Dermis blood vessel endothelial cell (primary cell): Measurements from ENCODE around the gene KCNAB2. TPM values are rescaled to one million over a fixed set of nuclear protein-coding genes. Genes with fewer than 3 reads are reported as not detected.
A peak's percentile ranks its signal among the peaks of the same experiment; 100 is the strongest.

ENCODE experiments used
- DNase-seq: peaks from one replicate; pipeline ENCODE4 v3.0.0; 2010
- total RNA-seq: library from RNA; depleted of rRNA; stranded (reverse); fragments of >200 nt; gene quantifications from 2 replicates; pipeline ENCODE4 v1.2.3, GENCODE V29; 2014

KCNAB2 gene
- total RNA-seq, 1 donor from 2014 or later = 2.9 TPM

DNA sequence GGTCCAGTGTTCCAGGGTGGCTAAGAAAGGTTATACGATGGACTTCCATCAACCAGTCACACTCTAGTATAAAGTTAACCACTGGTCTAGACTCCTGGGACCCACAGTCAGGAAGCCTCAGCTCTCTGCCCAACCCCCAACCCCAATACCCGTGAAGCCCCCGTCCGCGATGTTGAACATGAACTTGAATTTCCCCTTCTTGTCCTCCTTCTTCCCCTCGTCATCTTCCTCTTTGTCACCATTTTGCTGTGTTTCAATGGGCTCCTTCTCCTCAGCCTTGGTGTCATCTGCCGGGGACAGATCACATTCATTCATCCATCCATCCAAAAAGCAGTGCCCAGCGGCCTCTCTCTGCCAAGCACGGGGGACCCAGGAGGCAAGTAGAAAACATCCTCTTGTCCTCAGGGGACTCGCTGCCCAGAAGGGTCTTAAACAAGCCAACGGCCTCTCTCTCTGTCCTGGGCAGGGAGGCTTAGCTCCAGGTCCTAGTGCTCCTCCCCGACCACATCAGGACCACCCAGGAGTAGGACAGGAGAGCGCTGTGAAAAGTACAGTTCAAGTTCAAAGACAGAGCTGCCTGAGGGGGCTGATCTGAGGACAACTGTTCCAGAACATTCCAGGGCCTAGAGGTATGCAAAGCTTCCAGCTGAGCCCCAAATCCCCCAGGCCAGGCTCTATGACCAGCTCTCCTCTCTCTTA lies 66.5 kb downstream of the KCNAB2 start:
- DNase-seq = no peak

- no peak for DNase-seq
Observed at GRCh38 chr1:6112690-6113005, 67.0 kb downstream of the KCNAB2 start.

DNA sequence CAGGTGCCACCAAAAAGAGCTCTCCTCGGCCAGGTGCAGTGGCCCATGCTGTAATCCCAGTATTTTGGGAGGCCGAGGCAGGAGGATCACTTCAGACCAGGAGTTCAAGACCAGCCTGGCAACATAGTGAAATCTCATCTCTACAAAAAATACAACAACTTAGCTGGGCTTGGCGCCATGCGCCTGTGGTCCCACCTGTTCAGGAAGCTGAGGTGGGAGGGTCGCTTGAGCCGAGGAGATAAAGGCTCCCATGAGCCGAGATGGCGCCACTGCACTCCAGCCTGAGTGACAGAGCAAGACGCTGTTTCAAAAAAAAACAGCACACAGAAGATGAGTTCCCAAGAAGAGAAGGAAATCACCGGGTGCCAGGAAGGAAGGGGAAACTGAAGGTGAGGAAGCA lies 67.4 kb downstream of the KCNAB2 start:
- DNase-seq = no peak

- DNase-seq = no peak
Observed at GRCh38 chr1:6113745-6114144, 68.1 kb downstream of the KCNAB2 start.

DNA sequence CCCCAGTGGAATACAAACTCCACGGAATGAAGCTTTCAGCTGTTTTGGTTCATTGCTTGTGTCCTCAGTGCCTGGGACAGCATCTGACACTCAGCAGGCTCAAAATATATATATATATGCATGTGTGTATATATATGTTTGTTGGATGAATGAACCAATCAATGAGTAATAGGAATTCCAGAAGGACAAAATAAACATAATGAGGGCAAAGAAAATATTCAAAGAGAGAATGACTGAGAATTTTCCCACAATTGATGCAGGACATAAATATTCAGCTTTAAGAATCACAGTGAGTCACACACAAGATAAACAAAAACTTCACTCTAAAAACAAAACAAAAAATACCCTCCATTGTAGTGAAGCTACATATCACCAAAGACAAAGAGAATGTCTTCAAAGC lies 70.4 kb downstream of the KCNAB2 start:
- DNase-seq = no peak

GRCh38 chr1:6117064-6117463 lies 71.4 kb downstream of the KCNAB2 start:
- no peak for DNase-seq

DNA sequence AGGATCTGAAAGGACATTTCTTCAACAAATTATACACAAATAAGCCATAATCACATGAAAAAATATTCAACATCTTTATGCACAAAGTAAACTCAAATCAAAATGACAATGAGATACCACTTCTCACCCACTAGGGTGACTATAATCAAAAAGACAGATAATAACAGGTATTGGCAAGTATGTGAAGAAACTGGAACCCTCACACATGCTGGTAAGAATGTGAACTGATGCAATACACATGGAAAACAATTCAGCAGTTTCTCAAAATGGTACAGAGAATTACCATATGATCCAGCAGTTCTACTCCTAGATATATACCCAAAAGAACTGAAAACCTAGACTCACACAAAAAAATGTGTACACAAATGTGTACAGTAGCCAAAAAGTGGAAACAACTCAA lies 71.9 kb downstream of the KCNAB2 start:
- DNase-seq = no peak

DNA sequence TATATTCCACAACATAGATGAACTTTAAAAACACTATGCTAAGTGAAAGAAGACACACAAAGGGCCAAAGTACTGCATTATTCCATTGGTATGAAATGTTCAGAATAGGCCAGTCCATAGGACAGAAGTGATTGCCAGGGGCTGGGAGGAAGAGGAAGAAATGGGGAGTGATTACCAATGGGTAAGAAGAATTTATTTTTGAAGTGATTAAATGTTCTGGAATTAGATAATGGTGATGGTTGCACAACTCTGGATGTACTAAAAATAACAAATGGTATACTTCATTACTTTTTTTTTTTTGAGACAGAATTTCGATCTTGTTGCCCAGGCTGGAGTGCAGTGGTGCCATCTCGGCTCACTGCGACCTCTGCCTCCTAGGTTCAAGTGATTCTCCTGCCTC lies 72.7 kb downstream of the KCNAB2 start:
- no peak for DNase-seq

- DNase-seq = no peak
Observed at GRCh38 chr1:6121021-6121421, 75.3 kb downstream of the KCNAB2 start.

GRCh38 chr1:6121651-6122370 lies 76.1 kb downstream of the KCNAB2 start:
- no peak for DNase-seq

GRCh38 chr1:6123083-6123482 lies 77.4 kb downstream of the KCNAB2 start:
- no peak for DNase-seq

- no peak for DNase-seq
Observed at GRCh38 chr1:6123816-6124215, 78.1 kb downstream of the KCNAB2 start.

DNA sequence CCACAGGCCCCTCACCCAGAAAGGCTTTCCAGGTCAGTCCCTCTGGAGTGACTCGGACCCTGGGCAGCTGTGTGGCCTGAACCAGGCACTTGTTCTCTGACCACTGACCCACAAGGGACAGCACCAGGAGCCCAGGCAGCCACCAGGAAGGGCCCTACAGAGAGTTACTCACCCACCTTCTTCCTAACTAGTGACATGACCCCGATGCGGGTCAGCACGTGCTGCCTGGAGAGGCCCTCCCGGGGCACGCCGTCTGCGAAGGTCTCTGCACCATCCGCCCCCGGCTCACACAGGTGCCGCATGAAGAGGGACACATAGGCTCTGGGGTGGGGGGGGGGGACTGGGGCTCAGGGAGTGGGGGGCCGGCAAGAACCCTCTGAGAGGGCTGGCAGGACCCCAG lies 78.7 kb downstream of the KCNAB2 start:
- DNase-seq = no peak

DNA sequence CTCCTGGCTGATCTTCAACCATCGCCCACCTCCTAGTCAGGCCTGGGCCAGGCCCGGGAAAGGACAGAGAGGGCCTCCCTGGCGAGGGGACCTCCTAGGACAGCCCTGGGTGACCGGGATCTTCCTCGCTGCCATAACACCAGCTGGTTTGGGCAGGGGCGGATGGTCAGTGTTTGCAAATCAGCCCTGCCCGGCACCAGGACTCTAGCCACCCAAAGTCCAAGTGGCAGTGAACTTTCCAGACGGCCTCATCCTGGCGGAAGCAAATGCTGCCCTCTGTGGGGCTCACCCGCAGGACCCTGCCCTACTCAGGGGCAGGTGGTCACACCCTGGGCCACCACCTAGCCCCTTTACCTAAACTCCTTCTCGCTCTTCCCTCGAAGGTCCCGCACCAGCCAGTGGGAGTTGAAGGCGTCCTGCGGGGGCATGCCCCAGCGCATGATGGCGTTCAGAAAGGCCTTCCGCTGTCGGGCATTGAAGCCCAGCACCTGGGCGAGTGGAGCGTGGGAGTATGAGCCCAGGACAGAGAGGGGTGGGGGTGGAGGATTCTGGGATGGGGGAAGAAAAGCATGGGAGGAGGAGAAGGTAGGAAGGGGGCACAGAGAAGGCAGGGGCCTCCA lies 79.2 kb downstream of the KCNAB2 start:
- no peak for DNase-seq

GRCh38 chr1:6125366-6125765 lies 79.7 kb downstream of the KCNAB2 start:
- DNase-seq = no peak

GRCh38 chr1:6126028-6126427 lies 80.3 kb downstream of the KCNAB2 start:
- no peak for DNase-seq

DNA sequence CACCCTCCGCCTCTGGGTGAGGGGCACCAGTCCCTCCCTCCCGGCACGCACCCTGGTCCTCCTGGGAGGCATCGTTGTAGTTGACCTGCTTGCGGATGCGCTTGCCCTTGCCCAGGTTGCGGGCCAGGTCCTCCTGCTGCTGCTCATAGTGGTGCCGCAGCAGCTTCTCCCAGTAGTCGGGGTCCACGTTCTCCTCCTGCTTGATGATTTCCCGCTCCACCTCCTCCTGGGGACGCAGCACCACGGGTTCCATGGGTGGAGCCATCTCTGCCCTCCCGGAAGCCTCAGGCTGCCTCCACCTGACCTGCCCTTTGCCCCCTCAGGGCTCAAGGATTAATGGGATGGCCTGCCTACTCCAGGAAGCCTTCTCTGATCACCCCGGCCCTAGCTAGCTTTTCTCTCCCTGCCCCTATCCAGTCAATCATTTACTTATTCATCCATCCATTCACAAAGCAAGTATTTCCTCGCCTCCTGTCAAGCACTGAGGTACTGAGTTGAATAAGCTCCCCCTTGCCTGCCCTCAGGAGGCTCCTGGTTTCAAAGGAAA lies 80.9 kb downstream of the KCNAB2 start:
- DNase-seq = no peak

DNA sequence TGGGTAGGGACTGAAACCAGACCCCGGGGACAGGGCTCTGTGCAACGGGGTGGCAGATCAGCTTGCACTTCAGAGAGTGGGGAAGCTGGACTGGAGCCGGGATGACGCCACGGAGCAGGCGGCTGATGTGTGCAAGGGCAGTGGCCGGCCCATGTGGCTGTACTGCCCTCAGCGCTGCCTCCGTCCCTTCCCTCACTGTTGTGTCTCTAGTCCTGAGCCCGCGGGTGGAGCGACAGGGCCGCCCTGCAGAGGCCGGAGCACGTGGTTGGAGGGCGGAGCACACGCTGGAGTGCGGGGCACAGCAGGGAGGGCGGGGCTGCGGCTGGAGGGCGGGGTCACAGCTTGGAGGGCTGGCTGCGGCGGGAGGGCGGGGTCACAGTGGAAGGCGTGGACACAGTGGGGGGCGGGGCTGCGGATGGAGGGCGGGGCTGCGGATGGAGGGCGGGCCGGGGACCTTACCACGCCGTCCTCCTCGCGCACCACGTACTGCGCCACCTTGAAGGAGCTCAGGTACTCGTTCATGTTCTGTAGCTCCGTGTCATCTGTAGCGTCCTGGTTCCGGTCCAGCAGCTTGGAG lies 82.0 kb downstream of the KCNAB2 start:
- DNase-seq = peak; percentile 73

DNA sequence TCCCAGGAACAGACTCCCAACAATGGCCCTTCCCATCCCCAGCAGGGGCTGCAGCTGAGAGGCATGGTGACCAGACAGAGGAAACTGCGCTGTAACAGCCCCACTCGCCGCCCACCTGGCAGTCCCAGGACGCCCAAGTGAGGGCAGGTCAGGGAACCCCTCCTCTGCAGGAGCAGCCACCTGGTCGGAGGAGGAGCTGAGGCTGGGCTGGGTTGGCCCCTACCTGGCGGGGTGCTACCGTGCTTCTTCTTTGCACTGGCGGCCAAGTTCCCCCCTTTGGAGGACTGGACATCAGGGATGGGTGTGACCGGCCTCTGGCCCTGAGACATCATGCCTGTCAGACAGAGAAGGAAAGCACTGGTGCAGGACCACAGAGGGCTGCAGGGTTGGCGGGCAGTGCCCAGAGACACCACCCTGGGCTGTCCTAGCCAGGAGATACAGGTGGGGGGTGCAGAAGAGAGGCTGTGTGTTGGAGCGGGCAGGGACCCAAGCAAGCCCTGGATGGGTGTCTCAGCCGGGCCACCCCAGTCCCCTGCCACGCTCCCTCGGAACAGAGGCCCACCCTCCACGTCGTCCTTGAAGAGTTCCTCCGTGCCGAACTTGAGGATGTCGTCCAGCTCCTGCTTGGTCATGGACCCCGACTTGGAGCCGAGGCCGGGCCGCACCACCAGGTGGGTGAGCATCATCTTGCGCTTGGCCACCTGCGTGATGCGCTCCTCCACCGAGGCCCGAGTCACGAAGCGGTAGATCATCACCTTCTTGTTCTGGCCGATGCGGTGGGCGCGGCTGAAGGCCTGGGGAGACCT lies 82.8 kb downstream of the KCNAB2 start:
- DNase-seq = no peak

- no peak for DNase-seq
Observed at GRCh38 chr1:6129313-6129712, 83.6 kb downstream of the KCNAB2 start.

- no peak for DNase-seq
Observed at GRCh38 chr1:6130036-6130435, 84.3 kb downstream of the KCNAB2 start.

DNA sequence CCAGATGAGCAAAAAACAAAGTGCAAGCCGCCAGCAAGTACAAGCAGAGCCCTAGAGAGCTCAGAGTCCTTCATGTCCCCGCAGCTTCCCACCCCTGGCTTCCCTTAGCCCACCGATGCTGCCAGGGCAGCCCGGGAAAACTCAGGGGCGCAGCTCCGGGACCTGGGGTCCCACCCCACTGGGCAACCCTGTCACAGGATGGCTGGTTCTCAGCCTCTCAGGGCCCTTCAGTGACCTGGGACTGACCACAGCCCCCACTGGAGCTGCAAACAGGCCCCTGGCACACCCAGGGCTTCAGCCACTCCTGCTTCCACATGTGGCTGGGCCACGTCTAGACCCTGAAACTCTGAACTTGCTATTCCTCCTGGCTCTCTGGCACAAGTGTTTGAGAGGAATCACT lies 84.9 kb downstream of the KCNAB2 start:
- DNase-seq = no peak

GRCh38 chr1:6131561-6131960 lies 85.9 kb downstream of the KCNAB2 start:
- no peak for DNase-seq
